ENCODE results near the gene TPSD1. TPM values are rescaled to one million over a fixed set of nuclear protein-coding genes. Genes with fewer than 3 reads are reported as not detected.
"Not testable (repeated sequence)": the region's sequence is repeated elsewhere in the genome, so short reads cannot be mapped to it uniquely, and the experiment has no call there.

TPSD1 gene
- total and polyA plus RNA-seq, 8 donors: 0.70 to 7.6 (median 4.5) TPM; not detected in 4

GRCh38 chr16:1240436-1240835 is 15.4 kb upstream of the TPSD1 start, which contains the start of gene TPSAB1:
TPSAB1 (plus strand) TSS chr16:1240705; CDS start chr16:1240939, 234 bp downstream.
- H3K4me3 ChIP-seq; H3K27ac ChIP-seq; intact Hi-C loops (cut with DNase I; ENCODE audit: low total_unique reads); H3K36me3 ChIP-seq; H3K9me3 ChIP-seq; DNase-seq: not testable (repeated sequence)
- peaks cover 0 to 17% (median 7%) of the 10 kb centered on the region in 4 donors for H3K4me1 ChIP-seq
- 48 to 100% (median 68%) methylated on average over 2 to 6 of the region's 12 CpGs; no CpG with 5 or more reads in 1 of the 5 donors for WGBS, 5 donors
- peaks cover 0 to 25% (median 0%) of the 10 kb centered on the region in 3 donors for H3K27me3 ChIP-seq

GRCh38 chr16:1241081-1241480 is 14.8 kb upstream of the TPSD1 start:
- DNase-seq; intact Hi-C loops (cut with DNase I; ENCODE audit: low total_unique reads); H3K27ac ChIP-seq; H3K4me3 ChIP-seq; H3K36me3 ChIP-seq; H3K9me3 ChIP-seq: not testable (repeated sequence)
- H3K27me3 ChIP-seq: peaks cover 0 to 31% (median 0%) of the 10 kb centered on the region in 3 donors
- 83 to 88% (median 86%) methylated on average over 8 to 11 of the region's 15 CpGs; no CpG with 5 or more reads in 2 of the 5 donors for WGBS, 5 donors
- peaks cover 0 to 17% (median 7%) of the 10 kb centered on the region in 4 donors for H3K4me1 ChIP-seq

GRCh38 chr16:1243363-1243762 is 12.5 kb upstream of the TPSD1 start:
- H3K4me1 ChIP-seq: peaks cover 0 to 17% (median 7%) of the 10 kb centered on the region in 4 donors
- H3K27ac ChIP-seq; H3K4me3 ChIP-seq; DNase-seq; H3K36me3 ChIP-seq; H3K9me3 ChIP-seq; intact Hi-C loops (cut with DNase I; ENCODE audit: low total_unique reads): not testable (repeated sequence)
- WGBS, 5 donors: 11 to 38% (median 24%) methylated on average over 3 to 7 of the region's 11 CpGs
- H3K27me3 ChIP-seq: peaks cover 0 to 37% (median 0%) of the 10 kb centered on the region in 3 donors

GRCh38 chr16:1243907-1244850 is 11.7 kb upstream of the TPSD1 start:
- H3K4me3 ChIP-seq; intact Hi-C loops (cut with DNase I; ENCODE audit: low total_unique reads); H3K36me3 ChIP-seq; H3K27ac ChIP-seq; H3K9me3 ChIP-seq; DNase-seq: not testable (repeated sequence)
- H3K27me3 ChIP-seq: peaks cover 0 to 37% (median 0%) of the 10 kb centered on the region in 3 donors
- H3K4me1 ChIP-seq: peaks cover 0 to 17% (median 7%) of the 10 kb centered on the region in 4 donors
- WGBS, 5 donors: 39 to 60% (median 44%) methylated on average over 10 to 30 of the region's 32 CpGs

GRCh38 chr16:1244881-1245280 is 11.0 kb upstream of the TPSD1 start:
- H3K27me3 ChIP-seq: peaks cover 0 to 31% (median 0%) of the 10 kb centered on the region in 3 donors
- H3K36me3 ChIP-seq: no peaks in the 10 kb centered on the region
- intact Hi-C loops (cut with DNase I; ENCODE audit: low total_unique reads): no loop called here
- no peak for TF ChIP-seq EP300 (IDR thresholded peaks at IDR 0.05)
- TF ChIP-seq POLR2AphosphoS5 (IDR thresholded peaks at IDR 0.05): no peak
- TF ChIP-seq CTCF (IDR thresholded peaks at IDR 0.05): no peak
- no peak for TF ChIP-seq POLR2A (IDR thresholded peaks at IDR 0.05)
- H3K9me3 ChIP-seq: no peaks in the 10 kb centered on the region
- 41 to 75% (median 48%) methylated on average over 2 to 12 of the region's 12 CpGs for WGBS, 5 donors
- no peak for DNase-seq
- H3K4me3 ChIP-seq: no peak overlapping the region
- H3K27ac ChIP-seq: no peak overlapping the region
- H3K4me1 ChIP-seq: peaks cover 0 to 17% (median 7%) of the 10 kb centered on the region in 4 donors

- no peak for DNase-seq
These were observed 10.3 kb upstream of the TPSD1 start for GRCh38 chr16:1245452-1246020.

GRCh38 chr16:1247903-1248537 is 7.8 kb upstream of the TPSD1 start:
- intact Hi-C loops (cut with DNase I; ENCODE audit: low total_unique reads); H3K27ac ChIP-seq; H3K9me3 ChIP-seq; H3K36me3 ChIP-seq; DNase-seq; H3K4me3 ChIP-seq: not testable (repeated sequence)
- peaks cover 0 to 30% (median 0%) of the 10 kb centered on the region in 3 donors for H3K27me3 ChIP-seq
- peaks cover 0 to 17% (median 7%) of the 10 kb centered on the region in 4 donors for H3K4me1 ChIP-seq
- WGBS, 5 donors: 83 to 89% (median 87%) methylated on average over 10 to 14 of the region's 14 CpGs

More at GRCh38 chr16:1245452-1246020, 10.3 kb upstream of the TPSD1 start:
- H3K4me3 ChIP-seq: no peak overlapping the region
- 54 to 71% (median 62%) methylated on average over 17 to 22 of the region's 22 CpGs for WGBS, 5 donors
- H3K27ac ChIP-seq: no peak overlapping the region
- no peaks in the 10 kb centered on the region for H3K9me3 ChIP-seq
- H3K36me3 ChIP-seq: no peaks in the 10 kb centered on the region
- peaks cover 0 to 30% (median 0%) of the 10 kb centered on the region in 3 donors for H3K27me3 ChIP-seq
- intact Hi-C loops (cut with DNase I; ENCODE audit: low total_unique reads): no loop called here
- H3K4me1 ChIP-seq: peaks cover 0 to 17% (median 7%) of the 10 kb centered on the region in 4 donors
- TF ChIP-seq POLR2AphosphoS5 (IDR thresholded peaks at IDR 0.05) (no peak), EP300 (IDR thresholded peaks at IDR 0.05) (no peak), CTCF (IDR thresholded peaks at IDR 0.05) (no peak), POLR2A (IDR thresholded peaks at IDR 0.05) (no peak)

GRCh38 chr16:1249031-1249755 is 6.7 kb upstream of the TPSD1 start:
- DNase-seq; H3K4me3 ChIP-seq; H3K27ac ChIP-seq; intact Hi-C loops (cut with DNase I; ENCODE audit: low total_unique reads); H3K36me3 ChIP-seq; H3K4me1 ChIP-seq; H3K9me3 ChIP-seq: not testable (repeated sequence)
- H3K27me3 ChIP-seq: peaks cover 0 to 25% (median 0%) of the 10 kb centered on the region in 3 donors
- 60 to 96% methylated on average over 2 to 4 of the region's 43 CpGs; no CpG with 5 or more reads in 3 of the 5 donors for WGBS, 5 donors

Data from stomach (tissue), 9 donors.